HG02943 (cell line): ENCODE measurements around the gene HDDC2.
"Not testable (repeated sequence)": the region's sequence is repeated elsewhere in the genome, so short reads cannot be mapped to it uniquely, and the experiment has no call there.

Experiments
- ATAC-seq: cut with Tn5 transposase; IDR thresholded peaks from one replicate; pipeline ENCODE4 v1.9.1; 2021; ENCODE audit warnings: mild to moderate bottlenecking, low read depth, moderate library complexity; ENCODE audit not compliant: unreplicated experiment

HDDC2 gene

GRCh38 chr6:125307150-125307838, 5.5 kb upstream of the HDDC2 start:
- ATAC-seq, result no peak

- ATAC-seq, result no peak
Measured at GRCh38 chr6:125306756-125307149, 5.0 kb upstream of the HDDC2 start.

GRCh38 chr6:125304970-125305660, 3.3 kb upstream of the HDDC2 start:
- no peak for ATAC-seq

- ATAC-seq, result no peak
Measured at GRCh38 chr6:125303512-125303854, 1.7 kb upstream of the HDDC2 start.

GRCh38 chr6:125302840-125303511, 1.2 kb upstream of the HDDC2 start:
- ATAC-seq, result no peak

GRCh38 chr6:125300992-125301434, 754 bp downstream of the HDDC2 start:
- no peak for ATAC-seq

- ATAC-seq, result no peak
Measured at GRCh38 chr6:125299257-125299656, 2.5 kb downstream of the HDDC2 start.

- ATAC-seq, result no peak
Measured at GRCh38 chr6:125296471-125296870, 5.3 kb downstream of the HDDC2 start.

GRCh38 chr6:125294925-125295324, 6.8 kb downstream of the HDDC2 start:
- no peak for ATAC-seq

GRCh38 chr6:125294036-125294435, 7.7 kb downstream of the HDDC2 start:
- ATAC-seq, result no peak

- ATAC-seq, result no peak
Measured at GRCh38 chr6:125293587-125293986, 8.2 kb downstream of the HDDC2 start.

- ATAC-seq, result no peak
Measured at GRCh38 chr6:125287718-125288117, 14.0 kb downstream of the HDDC2 start.

- ATAC-seq, result no peak
Measured at GRCh38 chr6:125285936-125286335, 15.8 kb downstream of the HDDC2 start.

- no peak for ATAC-seq
Measured at GRCh38 chr6:125285353-125285752, 16.4 kb downstream of the HDDC2 start.

GRCh38 chr6:125282470-125282869, 19.3 kb downstream of the HDDC2 start:
- ATAC-seq, result not testable (repeated sequence)

GRCh38 chr6:125280370-125281035, 21.3 kb downstream of the HDDC2 start:
- ATAC-seq, result not testable (repeated sequence)

GRCh38 chr6:125279961-125280360, 21.8 kb downstream of the HDDC2 start:
- no peak for ATAC-seq

- no peak for ATAC-seq
Measured at GRCh38 chr6:125277838-125278237, 23.9 kb downstream of the HDDC2 start.

GRCh38 chr6:125275779-125276178, 26.0 kb downstream of the HDDC2 start:
- ATAC-seq, result no peak

- ATAC-seq, result no peak
Measured at GRCh38 chr6:125274935-125275334, 26.8 kb downstream of the HDDC2 start.

- no peak for ATAC-seq
Measured at GRCh38 chr6:125273965-125274364, 27.8 kb downstream of the HDDC2 start.
